Measurements from ENCODE around the gene CCL24.
"Not testable (repeated sequence)": the region's sequence is repeated elsewhere in the genome, so short reads cannot be mapped to it uniquely, and the experiment has no call there.

The CCL24 gene

GRCh38 chr7:75813781-75814236 lies at the start of gene CCL24:
Gene CCL24 (minus strand): TSS chr7:75813806. CDS start chr7:75813715, 91 bp downstream.
- no peaks in the 10 kb centered on the region for H3K4me1 Mint-ChIP-seq

GRCh38 chr7:75861636-75862035 lies 48.0 kb upstream of the CCL24 start:
- no peak overlapping the region for H3K4me3 Mint-ChIP-seq
- no peak for DNase-seq (ENCODE audit: low spot score in 2 of 2)
- no peak overlapping the region for H3K27ac Mint-ChIP-seq (ENCODE audit: low read depth)
- H3K27me3 Mint-ChIP-seq = peaks cover 18% of the 10 kb centered on the region
- H3K4me1 Mint-ChIP-seq = peaks cover 6% of the 10 kb centered on the region
- H3K36me3 Mint-ChIP-seq (ENCODE audit: insufficient read depth) = no peaks in the 10 kb centered on the region
- ATAC-seq (replicated peaks; ENCODE audit: extremely low read depth, poor library complexity, severe bottlenecking) = no peak
- no peaks in the 10 kb centered on the region for H3K9me3 Mint-ChIP-seq

More at GRCh38 chr7:75813781-75814236, at the start of gene CCL24:
- H3K36me3 Mint-ChIP-seq (ENCODE audit: insufficient read depth) = no peaks in the 10 kb centered on the region
- H3K4me3 Mint-ChIP-seq = no peak within 1 kb of the TSS
- H3K9me3 Mint-ChIP-seq = no peaks in the 10 kb centered on the region
- H3K27ac Mint-ChIP-seq (ENCODE audit: low read depth) = no peak within 1 kb of the TSS
- H3K27me3 Mint-ChIP-seq = peaks cover 9% of the 10 kb centered on the region
- ATAC-seq (replicated peaks; ENCODE audit: extremely low read depth, poor library complexity, severe bottlenecking) (no peak), DNase-seq (ENCODE audit: low spot score in 2 of 2) (no peak)

- Mint-ChIP-seq H3K4me1 (no peaks in the 10 kb centered on the region), H3K9me3 (no peaks in the 10 kb centered on the region), H3K4me3 (no peak overlapping the region), H3K27ac (ENCODE audit: low read depth) (peak overlapping the region; percentile 47), H3K27me3 (no peaks in the 10 kb centered on the region), H3K36me3 (ENCODE audit: insufficient read depth) (peaks cover 3% of the 10 kb centered on the region)
- DNase-seq (ENCODE audit: low spot score in 2 of 2) (no peak), ATAC-seq (replicated peaks; ENCODE audit: extremely low read depth, poor library complexity, severe bottlenecking) (no peak)
Observed at GRCh38 chr7:75858410-75858809, 44.8 kb upstream of the CCL24 start.

- Mint-ChIP-seq H3K4me3 (no peak overlapping the region), H3K36me3 (ENCODE audit: insufficient read depth) (peaks cover 3% of the 10 kb centered on the region), H3K27ac (ENCODE audit: low read depth) (no peak overlapping the region), H3K4me1 (no peaks in the 10 kb centered on the region), H3K27me3 (no peaks in the 10 kb centered on the region), H3K9me3 (no peaks in the 10 kb centered on the region)
- no peak for DNase-seq (ENCODE audit: low spot score in 2 of 2)
- no peak for ATAC-seq (replicated peaks; ENCODE audit: extremely low read depth, poor library complexity, severe bottlenecking)
Observed at GRCh38 chr7:75856536-75856935, 42.9 kb upstream of the CCL24 start.

- DNase-seq (ENCODE audit: low spot score in 2 of 2); H3K27me3 Mint-ChIP-seq; H3K4me1 Mint-ChIP-seq; ATAC-seq (replicated peaks; ENCODE audit: extremely low read depth, poor library complexity, severe bottlenecking); H3K36me3 Mint-ChIP-seq (ENCODE audit: insufficient read depth); H3K9me3 Mint-ChIP-seq; H3K4me3 Mint-ChIP-seq; H3K27ac Mint-ChIP-seq (ENCODE audit: low read depth): not testable (repeated sequence)
Observed at GRCh38 chr7:75854813-75855345, 41.3 kb upstream of the CCL24 start.

- no peak overlapping the region for H3K4me3 Mint-ChIP-seq
Observed at GRCh38 chr7:75854233-75854632, 40.6 kb upstream of the CCL24 start.

GRCh38 chr7:75850235-75850634 lies 36.6 kb upstream of the CCL24 start:
- no peaks in the 10 kb centered on the region for H3K36me3 Mint-ChIP-seq (ENCODE audit: insufficient read depth)
- ATAC-seq (replicated peaks; ENCODE audit: extremely low read depth, poor library complexity, severe bottlenecking) (no peak), DNase-seq (ENCODE audit: low spot score in 2 of 2) (no peak)
- no peaks in the 10 kb centered on the region for H3K27me3 Mint-ChIP-seq
- no peaks in the 10 kb centered on the region for H3K9me3 Mint-ChIP-seq
- H3K27ac Mint-ChIP-seq (ENCODE audit: low read depth) = no peak overlapping the region
- no peaks in the 10 kb centered on the region for H3K4me1 Mint-ChIP-seq
- H3K4me3 Mint-ChIP-seq = no peak overlapping the region

More at GRCh38 chr7:75854233-75854632, 40.6 kb upstream of the CCL24 start:
- no peak for ATAC-seq (replicated peaks; ENCODE audit: extremely low read depth, poor library complexity, severe bottlenecking)
- Mint-ChIP-seq H3K9me3 (no peaks in the 10 kb centered on the region), H3K27me3 (no peaks in the 10 kb centered on the region), H3K4me1 (no peaks in the 10 kb centered on the region), H3K36me3 (ENCODE audit: insufficient read depth) (peaks cover 3% of the 10 kb centered on the region), H3K27ac (ENCODE audit: low read depth) (no peak overlapping the region)
- no peak for DNase-seq (ENCODE audit: low spot score in 2 of 2)

GRCh38 chr7:75849573-75849972 lies 36.0 kb upstream of the CCL24 start:
- H3K27ac Mint-ChIP-seq (ENCODE audit: low read depth) = no peak overlapping the region
- H3K27me3 Mint-ChIP-seq = no peaks in the 10 kb centered on the region
- no peaks in the 10 kb centered on the region for H3K9me3 Mint-ChIP-seq
- H3K4me1 Mint-ChIP-seq = no peaks in the 10 kb centered on the region
- no peak for ATAC-seq (replicated peaks; ENCODE audit: extremely low read depth, poor library complexity, severe bottlenecking)
- no peak for DNase-seq (ENCODE audit: low spot score in 2 of 2)
- H3K4me3 Mint-ChIP-seq = no peak overlapping the region
- no peaks in the 10 kb centered on the region for H3K36me3 Mint-ChIP-seq (ENCODE audit: insufficient read depth)

GRCh38 chr7:75847707-75848106 lies 34.1 kb upstream of the CCL24 start:
- no peak overlapping the region for H3K4me3 Mint-ChIP-seq
- no peak for DNase-seq (ENCODE audit: low spot score in 2 of 2)
- H3K9me3 Mint-ChIP-seq = no peaks in the 10 kb centered on the region
- no peak for ATAC-seq (replicated peaks; ENCODE audit: extremely low read depth, poor library complexity, severe bottlenecking)
- no peaks in the 10 kb centered on the region for H3K27me3 Mint-ChIP-seq
- no peak overlapping the region for H3K27ac Mint-ChIP-seq (ENCODE audit: low read depth)
- H3K36me3 Mint-ChIP-seq (ENCODE audit: insufficient read depth) = no peaks in the 10 kb centered on the region
- no peaks in the 10 kb centered on the region for H3K4me1 Mint-ChIP-seq

GRCh38 chr7:75845132-75845531 lies 31.5 kb upstream of the CCL24 start:
- not testable (repeated sequence) for H3K36me3 Mint-ChIP-seq (ENCODE audit: insufficient read depth); H3K27ac Mint-ChIP-seq (ENCODE audit: low read depth); DNase-seq (ENCODE audit: low spot score in 2 of 2); H3K27me3 Mint-ChIP-seq; H3K4me3 Mint-ChIP-seq; ATAC-seq (replicated peaks; ENCODE audit: extremely low read depth, poor library complexity, severe bottlenecking); H3K4me1 Mint-ChIP-seq; H3K9me3 Mint-ChIP-seq

- H3K4me3 Mint-ChIP-seq = no peak overlapping the region
- no peaks in the 10 kb centered on the region for H3K9me3 Mint-ChIP-seq
- H3K36me3 Mint-ChIP-seq (ENCODE audit: insufficient read depth) = no peaks in the 10 kb centered on the region
- DNase-seq (ENCODE audit: low spot score in 2 of 2) (no peak), ATAC-seq (replicated peaks; ENCODE audit: extremely low read depth, poor library complexity, severe bottlenecking) (no peak)
- no peaks in the 10 kb centered on the region for H3K27me3 Mint-ChIP-seq
- H3K27ac Mint-ChIP-seq (ENCODE audit: low read depth) = no peak overlapping the region
- H3K4me1 Mint-ChIP-seq = no peaks in the 10 kb centered on the region
Observed at GRCh38 chr7:75844158-75844557, 30.6 kb upstream of the CCL24 start.

GRCh38 chr7:75843613-75844116 lies 30.1 kb upstream of the CCL24 start:
- ATAC-seq (replicated peaks; ENCODE audit: extremely low read depth, poor library complexity, severe bottlenecking) (no peak), DNase-seq (ENCODE audit: low spot score in 2 of 2) (no peak)
- Mint-ChIP-seq H3K4me1 (no peaks in the 10 kb centered on the region), H3K4me3 (no peak overlapping the region), H3K9me3 (no peaks in the 10 kb centered on the region), H3K27ac (ENCODE audit: low read depth) (no peak overlapping the region), H3K27me3 (no peaks in the 10 kb centered on the region), H3K36me3 (ENCODE audit: insufficient read depth) (no peaks in the 10 kb centered on the region)

GRCh38 chr7:75842836-75843446 lies 29.3 kb upstream of the CCL24 start:
- no peak overlapping the region for H3K27ac Mint-ChIP-seq (ENCODE audit: low read depth)
- no peak for DNase-seq (ENCODE audit: low spot score in 2 of 2)
- no peak overlapping the region for H3K4me3 Mint-ChIP-seq
- no peaks in the 10 kb centered on the region for H3K36me3 Mint-ChIP-seq (ENCODE audit: insufficient read depth)
- no peaks in the 10 kb centered on the region for H3K27me3 Mint-ChIP-seq
- H3K9me3 Mint-ChIP-seq = no peaks in the 10 kb centered on the region
- ATAC-seq (replicated peaks; ENCODE audit: extremely low read depth, poor library complexity, severe bottlenecking) = no peak
- H3K4me1 Mint-ChIP-seq = no peaks in the 10 kb centered on the region

Data from central memory CD8-positive, alpha-beta T cell (primary cell).